GM19240 (cell line): Measurements from ENCODE around the gene MRPL18.
"Not testable (repeated sequence)": the region's sequence is repeated elsewhere in the genome, so short reads cannot be mapped to it uniquely, and the experiment has no call there.

Experiments
- DNase-seq: peaks from one replicate; pipeline ENCODE4 v3.0.0; 2011; ENCODE audit warnings: low spot score; ENCODE audit not compliant: insufficient read length

MRPL18 gene

DNA sequence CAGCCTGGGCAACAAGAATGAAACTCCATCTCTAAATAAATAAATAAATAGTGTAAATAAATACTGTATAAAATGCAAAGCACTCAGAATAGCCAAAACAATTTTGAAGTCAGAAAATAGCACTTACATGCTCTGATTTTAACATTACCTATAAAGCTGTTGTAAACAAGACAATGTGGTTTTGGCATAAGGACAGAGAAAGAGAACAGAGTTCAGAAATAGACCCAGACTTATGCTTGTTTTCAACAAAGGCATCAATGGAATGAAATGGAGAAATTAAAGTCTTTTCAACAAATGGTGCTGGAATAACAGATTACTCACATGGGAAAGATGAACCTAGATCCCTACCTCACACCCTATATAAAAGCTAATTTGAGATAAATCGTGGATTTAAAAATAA, 18.1 kb upstream of the MRPL18 start:
- no peak for DNase-seq

DNA sequence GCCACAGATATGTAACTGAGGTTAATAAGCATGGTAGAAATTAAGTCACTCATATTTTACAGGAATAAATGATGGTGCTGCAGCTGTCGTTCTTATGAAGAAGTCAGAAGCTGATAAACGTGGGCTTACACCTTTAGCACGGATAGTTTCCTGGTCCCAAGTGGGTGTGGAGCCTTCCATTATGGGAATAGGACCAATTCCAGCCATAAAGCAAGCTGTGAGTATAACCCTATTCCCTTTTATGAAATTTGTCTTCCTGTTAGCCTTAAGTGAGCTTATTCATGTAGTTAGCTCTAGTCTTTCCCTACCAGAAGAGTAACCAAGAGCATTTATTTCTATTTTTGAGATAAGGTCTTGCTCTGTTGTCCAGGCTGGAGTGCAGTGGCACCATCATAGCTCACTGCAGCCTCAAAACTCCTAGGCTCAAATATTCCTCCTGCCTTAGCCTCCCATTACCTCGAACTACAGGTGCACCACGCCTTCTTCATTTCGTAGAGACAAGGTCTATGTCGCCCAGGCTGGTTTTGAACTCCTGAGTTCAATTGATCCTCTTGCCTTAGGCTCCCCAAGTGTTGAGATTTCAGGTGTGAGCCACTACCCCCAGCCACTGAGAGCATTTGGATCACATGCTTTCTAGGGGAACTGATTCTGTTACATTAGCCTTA, 12.9 kb upstream of the MRPL18 start:
- DNase-seq = no peak

DNA sequence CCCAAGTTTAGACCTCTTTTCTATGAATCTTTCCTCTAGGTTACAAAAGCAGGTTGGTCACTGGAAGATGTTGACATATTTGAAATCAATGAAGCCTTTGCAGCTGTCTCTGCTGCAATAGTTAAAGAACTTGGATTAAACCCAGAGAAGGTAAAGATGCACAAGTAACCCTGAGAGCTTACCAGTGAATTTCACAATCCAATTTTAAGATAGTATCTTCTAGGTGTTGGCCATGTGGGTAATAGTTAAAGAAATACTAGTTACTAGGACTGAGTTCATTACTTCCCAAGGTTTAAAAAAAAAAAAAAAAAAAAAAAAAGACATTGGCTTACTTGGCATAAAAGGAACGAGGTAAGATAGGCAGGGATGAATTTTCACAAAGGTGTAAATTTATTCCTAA, 12.1 kb upstream of the MRPL18 start:
- DNase-seq = no peak

DNA sequence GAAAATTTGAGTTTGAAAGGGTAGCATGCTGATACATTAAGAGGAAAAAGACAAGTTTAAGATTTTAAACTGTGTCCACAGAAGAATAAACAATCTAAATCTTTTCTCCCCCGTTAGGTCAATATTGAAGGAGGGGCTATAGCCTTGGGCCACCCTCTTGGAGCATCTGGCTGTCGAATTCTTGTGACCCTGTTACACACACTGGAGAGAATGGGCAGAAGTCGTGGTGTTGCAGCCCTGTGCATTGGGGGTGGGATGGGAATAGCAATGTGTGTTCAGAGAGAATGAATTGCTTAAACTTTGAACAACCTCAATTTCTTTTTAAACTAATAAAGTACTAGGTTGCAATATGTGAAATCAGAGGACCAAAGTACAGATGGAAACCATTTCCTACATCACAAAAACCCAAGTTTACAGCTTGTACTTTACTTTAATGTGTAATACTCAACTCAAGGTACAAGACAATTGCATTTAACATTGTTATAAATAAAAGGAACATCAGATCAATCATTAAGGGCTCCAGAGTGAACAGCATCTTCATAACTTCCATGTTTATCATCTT, 11.6 kb upstream of the MRPL18 start:
- DNase-seq = no peak

DNA sequence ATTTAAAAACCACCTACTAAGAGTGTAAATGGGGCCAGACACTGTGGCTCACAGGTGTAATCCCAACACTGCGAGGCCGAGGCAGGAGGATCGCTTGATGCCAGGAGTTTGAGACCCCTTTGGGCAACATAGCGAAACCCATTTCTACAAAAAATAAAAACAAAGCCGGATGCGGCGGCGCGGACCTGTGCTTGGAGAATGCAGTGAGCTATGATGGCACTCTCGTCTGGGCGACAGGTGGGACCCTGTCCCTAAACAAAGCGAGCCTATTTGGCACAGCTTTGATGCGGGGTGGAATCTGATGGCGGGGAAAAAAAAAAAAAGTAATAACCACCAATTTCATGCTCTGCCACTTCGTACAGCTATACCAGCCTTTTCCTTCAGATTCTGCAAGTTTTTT, 2.0 kb upstream of the MRPL18 start:
- DNase-seq = no peak

DNA sequence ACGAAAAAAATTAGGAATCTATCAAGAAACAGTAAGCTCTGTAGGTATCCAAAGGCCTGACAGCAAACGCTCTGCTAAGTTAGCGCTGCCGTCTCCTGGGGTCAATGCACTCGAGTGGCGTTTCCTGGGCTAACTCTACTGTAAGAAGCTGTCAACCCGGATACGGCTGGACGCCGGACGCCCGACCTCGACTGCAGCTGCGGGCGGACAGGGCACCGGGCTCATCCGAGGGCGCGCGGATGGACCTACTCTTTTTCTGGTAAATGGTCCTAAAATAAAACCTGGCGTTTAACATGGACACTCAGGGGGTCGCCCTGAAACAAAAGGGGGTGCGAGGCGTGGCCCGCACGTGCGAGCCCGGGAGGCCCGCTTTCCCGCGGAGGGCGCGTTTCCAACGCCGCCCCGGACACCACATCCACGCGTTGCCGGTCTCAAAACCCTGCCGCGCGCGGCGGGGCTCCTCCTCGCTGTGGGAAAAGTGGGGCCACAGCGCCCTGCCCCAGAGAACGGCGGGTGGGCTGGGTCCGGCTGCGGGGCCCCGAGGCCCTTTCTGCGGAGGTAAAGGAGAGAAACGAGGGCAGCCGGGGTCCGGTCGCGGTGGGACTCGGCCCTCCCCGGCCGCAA, 1.4 kb upstream of the MRPL18 start:
- DNase-seq = no peak

DNA sequence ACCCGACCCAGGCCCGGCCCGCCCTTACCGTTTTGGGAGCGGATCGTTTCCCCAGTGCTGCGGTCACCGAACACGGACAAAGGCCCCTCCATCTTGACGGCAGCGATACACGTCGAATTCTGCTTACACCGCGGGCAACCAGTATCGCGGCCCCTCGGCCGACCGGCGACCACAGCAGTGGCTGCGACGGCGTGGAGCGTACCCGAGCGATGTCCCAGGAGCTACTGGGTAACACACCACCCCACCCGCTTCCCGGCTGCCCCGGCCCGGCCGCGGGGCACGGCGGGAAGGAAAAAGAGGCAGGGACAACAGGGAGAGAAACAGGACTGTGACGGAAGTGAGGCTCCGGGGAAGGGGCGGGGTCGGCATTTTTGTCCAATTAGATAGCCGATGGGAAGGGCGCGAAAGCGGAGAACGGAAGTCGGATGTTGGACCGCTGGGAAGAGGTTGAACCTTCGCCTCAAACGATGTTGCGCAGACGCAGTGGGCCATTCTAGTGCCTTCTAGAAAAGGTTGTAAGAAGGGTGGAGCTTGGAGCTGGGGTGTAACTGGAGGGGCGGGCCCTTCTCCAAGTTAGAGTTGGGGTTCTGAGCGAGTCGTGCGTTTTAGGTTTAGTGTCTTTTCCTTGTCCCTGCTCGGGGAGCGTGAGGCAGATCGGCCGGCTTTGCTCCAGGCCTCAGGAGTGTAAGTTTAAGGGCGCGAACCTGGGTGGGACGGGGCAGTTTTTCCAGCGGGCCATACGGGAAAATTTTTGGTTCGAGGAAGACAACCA, 704 bp upstream of the MRPL18 start, which contains the start of gene TCP1:
Gene TCP1 (minus strand): TSS at position 226 of the 772 bp plus-strand sequence. CDS start 134 bp downstream, at position 92.
- peak; percentile 57 for DNase-seq

DNA sequence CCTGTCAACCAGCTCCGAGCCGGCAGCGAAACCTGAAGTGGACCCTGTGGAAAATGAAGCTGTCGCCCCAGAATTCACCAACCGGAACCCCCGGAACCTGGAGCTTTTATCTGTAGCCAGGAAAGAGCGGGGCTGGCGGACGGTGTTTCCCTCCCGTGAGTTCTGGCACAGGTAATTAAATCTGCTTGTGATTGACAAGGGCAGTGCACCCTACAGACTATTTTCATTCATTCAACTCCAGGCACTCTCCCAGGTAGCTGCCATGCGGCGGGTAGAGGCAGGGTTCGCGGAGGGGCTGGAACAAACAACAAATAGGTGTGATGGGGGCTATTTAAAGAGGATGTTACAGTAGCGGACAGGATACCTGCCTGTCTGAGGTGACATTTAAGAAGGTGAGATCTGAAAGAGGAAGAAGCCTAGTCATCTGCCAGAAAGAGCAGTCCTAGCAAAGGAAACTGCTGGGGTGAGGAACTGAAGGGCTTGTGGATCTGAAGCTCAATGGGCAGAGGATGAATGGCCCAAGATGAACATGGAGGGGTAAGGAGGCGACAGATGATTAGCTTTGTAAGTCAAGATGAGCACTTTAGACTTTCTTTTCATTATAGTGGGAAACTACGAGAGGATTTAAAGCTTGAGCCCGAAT, 810 bp downstream of the MRPL18 start:
- no peak for DNase-seq

DNA sequence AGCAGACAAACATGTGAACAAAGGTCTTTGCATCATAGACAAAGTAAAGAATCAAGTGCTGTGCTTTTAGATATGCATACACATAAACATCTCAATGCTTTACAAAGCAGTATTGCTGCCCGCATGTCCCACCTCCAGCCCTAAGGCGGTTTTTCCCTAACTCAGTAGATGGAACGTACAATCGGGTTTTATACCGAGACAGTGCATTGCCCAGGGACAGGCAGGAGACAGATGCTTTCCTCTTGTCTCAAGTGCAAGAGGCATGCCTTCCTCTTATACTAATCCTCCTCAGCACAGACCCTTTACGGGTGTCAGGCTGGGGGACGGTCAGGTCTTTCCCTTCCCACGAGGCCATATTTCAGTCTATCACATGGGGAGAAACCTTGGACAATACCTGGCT, 4.7 kb downstream of the MRPL18 start:
- not testable (repeated sequence) for DNase-seq

DNA sequence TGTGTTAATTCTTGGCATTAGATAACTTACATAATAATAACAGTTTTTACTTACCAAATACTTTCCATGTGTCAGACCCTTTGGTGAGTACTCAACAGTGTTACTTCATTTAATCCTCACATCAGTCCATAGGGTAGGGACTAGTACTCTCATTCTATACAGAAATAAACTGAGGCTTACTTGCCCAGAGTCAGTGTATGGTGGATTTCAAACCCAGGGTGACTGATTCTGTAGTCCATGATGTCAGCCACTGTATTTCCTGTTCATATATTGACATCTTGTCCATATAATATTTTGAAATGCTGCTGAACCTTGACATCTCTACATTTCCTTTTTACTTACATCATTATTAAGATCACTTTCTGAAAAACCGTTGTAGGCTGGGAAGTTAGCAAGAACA, 7.3 kb downstream of the MRPL18 start:
- no peak for DNase-seq

DNA sequence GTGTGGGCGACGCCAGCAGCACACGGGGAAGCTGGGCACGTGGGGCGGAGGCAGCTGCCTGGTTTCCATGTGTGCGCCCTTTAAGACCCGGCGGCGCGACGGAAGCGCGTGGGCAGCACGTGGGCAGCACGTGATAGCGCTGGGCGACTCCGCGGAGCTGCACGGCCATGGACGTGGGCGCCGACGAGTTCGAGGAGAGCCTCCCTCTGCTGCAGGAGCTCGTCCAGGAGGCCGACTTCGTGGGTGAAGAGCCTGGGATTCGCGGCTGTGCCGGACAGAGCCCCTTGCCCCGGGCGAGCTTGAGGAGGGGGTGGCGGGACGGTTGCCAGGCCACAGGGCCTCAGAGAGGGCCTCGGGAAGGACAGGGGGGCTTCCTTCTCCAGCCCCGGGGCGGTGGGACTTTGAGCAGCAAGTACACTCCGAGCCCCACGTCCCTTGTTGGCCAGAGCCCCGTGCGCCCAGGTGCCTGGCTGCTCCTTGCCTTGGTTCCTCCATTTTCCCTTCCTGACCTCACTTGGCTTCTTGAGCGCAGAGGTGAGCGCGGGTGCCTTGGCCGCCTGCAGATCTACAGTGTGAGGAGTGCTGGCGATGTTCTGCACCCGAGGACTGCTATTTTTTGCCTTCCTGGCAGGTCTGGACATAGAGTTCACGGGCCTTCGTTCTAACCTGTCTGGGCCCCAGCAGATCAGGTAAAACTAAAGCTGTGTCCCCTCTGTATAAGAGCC, 10.0 kb downstream of the MRPL18 start, which contains the start of gene PNLDC1:
Gene PNLDC1 (plus strand): TSS at position 136 of the 725 bp plus-strand sequence. CDS start 32 bp downstream, at position 168.
- DNase-seq = no peak

DNA sequence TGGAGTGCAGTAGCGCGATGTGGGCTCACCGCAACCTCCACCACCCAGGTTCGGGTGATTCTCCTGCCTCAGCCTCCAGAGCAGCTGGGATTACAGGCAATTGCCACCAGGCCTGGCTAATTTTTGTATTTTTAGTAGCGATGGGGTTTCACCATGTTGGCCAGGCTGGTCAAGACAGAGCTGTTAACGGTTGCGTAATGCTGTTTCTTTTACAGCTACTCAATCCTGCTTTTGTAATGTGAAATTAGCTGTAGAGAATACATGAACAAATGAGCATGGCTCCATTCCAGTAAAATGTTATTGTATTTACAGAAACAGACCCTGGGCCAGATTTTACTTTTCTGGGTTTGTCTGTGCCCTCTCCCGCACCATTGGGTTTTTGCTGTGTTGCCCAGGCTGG, 11.7 kb downstream of the MRPL18 start:
- DNase-seq = no peak

DNA sequence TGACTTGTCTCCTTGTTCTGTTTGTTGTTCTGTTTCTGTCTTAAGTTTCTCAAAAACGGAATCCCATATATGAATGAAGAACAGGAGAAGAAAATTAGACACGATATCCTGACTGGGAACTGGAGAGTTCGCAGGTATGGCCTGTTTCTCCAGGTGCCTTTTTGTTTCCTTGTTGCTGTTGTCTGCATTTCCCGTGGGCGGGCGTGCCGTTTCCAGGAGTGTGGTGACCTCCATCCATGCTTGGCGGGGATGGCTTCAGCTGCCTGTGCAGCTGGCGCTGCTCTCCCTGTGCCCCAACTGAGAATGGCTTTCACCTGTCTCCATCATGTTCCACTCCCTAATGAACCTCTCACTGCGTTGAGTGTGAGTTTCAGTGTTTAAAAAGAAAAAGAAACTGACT, 14.2 kb downstream of the MRPL18 start:
- no peak for DNase-seq

DNA sequence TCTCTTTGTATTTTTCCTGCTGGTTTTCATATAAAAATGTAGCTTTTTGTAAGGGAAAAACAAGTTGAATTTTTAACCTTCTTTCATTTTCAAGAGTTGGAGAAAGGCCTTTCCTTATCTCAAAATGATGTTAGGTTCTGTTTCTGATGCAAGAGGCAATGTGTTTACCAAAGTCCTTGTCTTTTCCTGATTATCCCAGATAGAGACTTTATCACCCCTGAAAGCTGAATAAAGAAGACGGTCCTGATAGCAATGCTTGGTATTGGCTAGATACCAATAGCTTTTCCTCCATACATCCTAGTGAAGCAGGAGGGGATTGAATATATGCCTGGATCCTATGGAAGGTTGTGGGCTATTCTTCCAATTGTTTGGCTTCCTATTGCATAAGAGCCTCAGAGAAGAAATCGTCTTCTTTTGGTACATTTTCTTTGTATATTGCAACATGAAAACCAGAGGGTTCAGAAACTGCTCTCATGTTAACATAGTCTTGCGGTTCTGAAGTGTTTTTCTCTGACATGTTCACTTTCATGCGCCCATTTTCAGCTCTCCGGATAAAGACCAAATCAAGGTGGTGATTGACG, 15.3 kb downstream of the MRPL18 start:
- DNase-seq = no peak

DNA sequence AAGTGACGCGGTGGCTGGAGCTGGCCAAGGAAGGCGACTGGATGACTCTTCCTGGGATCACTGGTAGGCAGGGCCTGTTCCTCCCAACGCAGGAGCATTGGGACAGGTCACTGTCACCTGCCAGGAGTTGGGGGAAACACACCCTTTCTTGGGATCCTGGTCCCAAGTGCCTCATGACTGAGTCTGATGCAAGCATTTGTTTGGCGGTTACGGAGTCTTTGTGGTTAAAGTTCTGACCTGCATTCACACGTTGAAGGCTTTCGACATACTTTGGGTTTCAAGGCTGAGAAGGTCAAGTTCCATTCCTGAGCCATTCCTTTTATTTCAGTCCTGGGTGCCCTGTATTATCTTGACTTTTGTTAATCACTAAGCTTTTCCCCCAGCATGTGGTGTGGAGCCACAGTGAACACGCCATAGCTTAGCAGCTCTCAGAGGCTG, 15.8 kb downstream of the MRPL18 start:
- no peak for DNase-seq

DNA sequence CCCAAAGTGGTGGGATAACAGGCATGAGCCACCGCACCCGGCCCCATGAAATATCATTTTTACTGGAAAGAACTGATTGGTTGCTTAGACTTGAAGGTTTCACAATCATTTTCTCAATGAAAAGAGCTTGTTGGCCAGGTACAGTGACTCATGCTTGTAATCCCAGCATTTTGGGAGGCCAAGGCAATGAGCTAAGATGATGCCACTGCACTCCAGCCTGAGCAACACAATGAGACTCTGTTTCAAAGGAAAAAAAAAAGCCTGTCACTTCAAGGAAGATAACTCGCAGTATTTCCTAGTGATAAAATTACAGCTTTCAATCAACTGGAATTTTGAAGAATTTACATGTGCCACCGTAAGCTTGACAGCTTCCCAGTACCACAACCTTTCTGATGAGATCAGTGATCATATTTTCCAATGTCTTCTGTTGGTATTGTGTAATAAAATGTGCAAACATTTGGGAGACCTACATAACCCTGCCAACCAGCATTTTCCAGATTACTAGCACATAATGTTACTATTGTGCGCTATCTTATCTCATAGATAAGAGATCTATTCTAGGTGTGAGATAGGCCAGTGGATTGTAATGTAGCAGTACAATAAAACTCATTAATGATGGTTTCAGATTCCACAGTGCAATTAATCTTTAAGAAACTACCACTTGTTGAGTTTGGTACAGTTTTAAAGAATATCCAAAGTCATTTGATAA, 17.0 kb downstream of the MRPL18 start:
- DNase-seq = no peak

DNA sequence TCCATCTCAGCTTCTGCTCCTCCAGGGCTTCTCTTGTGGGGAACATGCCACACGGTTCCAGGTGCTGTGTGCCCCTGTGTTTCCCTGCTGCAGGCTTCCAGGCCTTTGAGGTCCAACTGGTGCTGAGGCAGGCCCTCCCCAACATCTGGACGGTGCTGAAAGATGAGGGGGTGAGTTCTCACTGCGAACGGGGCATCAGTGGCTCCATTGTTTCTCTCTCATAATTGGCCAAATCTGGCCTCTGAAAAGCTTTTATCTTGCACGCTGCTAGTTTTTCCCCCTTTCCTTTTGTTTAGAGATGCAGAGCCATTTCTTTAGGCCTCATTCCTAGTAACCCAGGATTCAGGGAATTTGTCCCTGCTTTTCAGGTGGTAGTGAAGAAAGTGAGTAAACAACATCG, 18.4 kb downstream of the MRPL18 start:
- DNase-seq = no peak

DNA sequence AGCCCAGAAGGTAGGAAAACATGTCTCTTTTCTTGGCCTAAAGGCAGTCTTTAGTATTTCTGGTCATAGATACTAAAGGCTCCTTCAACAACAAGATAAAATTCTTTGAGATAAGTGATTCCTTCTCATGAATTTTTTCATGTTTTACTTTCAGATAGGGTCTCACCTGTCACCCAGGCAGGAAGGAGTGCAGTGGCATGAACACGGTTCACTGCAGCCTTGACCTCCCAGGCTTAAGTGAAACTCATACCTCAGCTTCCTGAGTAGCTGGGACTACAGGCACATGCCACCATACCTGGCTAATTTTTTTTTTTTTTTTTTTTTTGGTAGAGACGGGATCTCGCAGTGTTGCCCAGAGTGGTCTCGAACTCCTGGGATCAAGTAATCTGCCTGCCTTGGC, 18.9 kb downstream of the MRPL18 start:
- DNase-seq = no peak

DNA sequence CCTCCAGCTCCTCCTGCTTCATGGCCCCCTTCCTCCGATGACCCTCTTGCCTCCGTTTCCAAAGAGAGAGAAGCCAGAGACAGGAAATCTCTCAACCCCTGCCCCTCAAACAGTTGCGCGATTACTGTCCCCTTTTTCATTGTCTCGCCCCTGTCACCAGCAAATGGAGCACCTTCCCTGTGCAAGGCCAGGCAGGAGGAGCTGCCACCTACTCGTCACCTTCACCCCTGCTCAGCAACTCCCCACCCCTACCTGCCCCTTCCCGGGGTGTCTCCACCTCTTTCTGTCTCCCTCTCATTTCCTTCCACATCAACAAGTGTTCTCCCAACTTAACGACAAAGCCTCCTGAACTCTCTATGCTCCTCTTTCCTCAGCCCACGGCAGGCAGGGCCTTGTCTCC, 23.5 kb downstream of the MRPL18 start:
- no peak for DNase-seq

DNA sequence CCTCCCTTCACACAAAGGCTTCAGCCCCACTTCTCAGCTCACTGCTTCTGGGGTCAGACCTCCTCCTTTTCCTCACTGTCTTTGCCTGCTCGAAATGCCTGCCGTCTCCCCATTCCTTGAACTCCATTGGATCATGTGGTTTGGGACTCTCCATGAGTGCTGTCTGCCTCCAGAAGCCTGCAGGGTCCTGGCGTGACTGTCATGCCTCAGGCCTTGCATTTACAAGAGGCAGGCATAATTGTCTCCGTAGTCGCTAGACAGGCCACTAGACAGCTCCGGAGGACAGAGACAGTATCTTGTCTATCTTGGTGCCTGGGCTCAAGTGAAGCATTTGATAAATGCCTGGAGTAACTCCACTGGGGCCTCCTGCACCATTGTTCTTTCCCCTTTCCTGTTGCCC, 25.1 kb downstream of the MRPL18 start:
- DNase-seq = no peak
